HG02623 (cell line): ENCODE measurements around the gene TMA7B.

ENCODE experiments used
- ATAC-seq: cut with Tn5 transposase; IDR thresholded peaks from one replicate; pipeline ENCODE4 v1.9.1; 2021; ENCODE audit warnings: moderate library complexity; ENCODE audit not compliant: unreplicated experiment

The TMA7B gene

GRCh38 chr22:39959640-39960447, at the start of gene TMA7B:
Gene TMA7B, plus strand, starts transcription at chr22:39960397. Its CDS starts 3,978 bp downstream, at chr22:39964375.
- ATAC-seq, result no peak

- no peak for ATAC-seq
Observed at GRCh38 chr22:39910876-39911613, 49.2 kb upstream of the TMA7B start.

- no peak for ATAC-seq
Observed at GRCh38 chr22:39913321-39913720, 46.9 kb upstream of the TMA7B start.

GRCh38 chr22:39913886-39914285, 46.3 kb upstream of the TMA7B start:
- no peak for ATAC-seq

- ATAC-seq, result no peak
Observed at GRCh38 chr22:39914584-39914983, 45.6 kb upstream of the TMA7B start.

- no peak for ATAC-seq
Observed at GRCh38 chr22:39915295-39915726, 44.9 kb upstream of the TMA7B start.

- ATAC-seq, result no peak
Observed at GRCh38 chr22:39916496-39916895, 43.7 kb upstream of the TMA7B start.

GRCh38 chr22:39917197-39917643, 43.0 kb upstream of the TMA7B start:
- no peak for ATAC-seq

- ATAC-seq, result no peak
Observed at GRCh38 chr22:39917776-39918495, 42.3 kb upstream of the TMA7B start.

- no peak for ATAC-seq
Observed at GRCh38 chr22:39920134-39920743, 40.0 kb upstream of the TMA7B start.

- no peak for ATAC-seq
Observed at GRCh38 chr22:39923696-39924095, 36.5 kb upstream of the TMA7B start.

- no peak for ATAC-seq
Observed at GRCh38 chr22:39924286-39924685, 35.9 kb upstream of the TMA7B start.

- ATAC-seq, result no peak
Observed at GRCh38 chr22:39925273-39925672, 34.9 kb upstream of the TMA7B start.

GRCh38 chr22:39925909-39926679, 34.1 kb upstream of the TMA7B start:
- ATAC-seq, result no peak

GRCh38 chr22:39926753-39927152, 33.4 kb upstream of the TMA7B start:
- ATAC-seq, result no peak

GRCh38 chr22:39927544-39927943, 32.7 kb upstream of the TMA7B start:
- no peak for ATAC-seq

GRCh38 chr22:39928536-39929520, 31.4 kb upstream of the TMA7B start:
- ATAC-seq, result no peak

GRCh38 chr22:39931251-39931650, 28.9 kb upstream of the TMA7B start:
- ATAC-seq, result no peak

- no peak for ATAC-seq
Observed at GRCh38 chr22:39932166-39932565, 28.0 kb upstream of the TMA7B start.
